K562 (cell line): ENCODE data around the gene ACADM. TPM values are rescaled to one million over a fixed set of nuclear protein-coding genes. Genes with fewer than 3 reads are reported as not detected.
A peak's percentile ranks its signal among the peaks of the same experiment; 100 is the strongest.

Source experiments
- ATAC-seq: fragments of 200-7000 bp; cut with Tn5 transposase; 3 replicates; pipeline ENCODE4 v1.9.1; 2020; ENCODE audit warnings: moderate library complexity
- Bru-seq: library from RNA; stranded (reverse); fragments of 400-500 nt; gene quantifications from one replicate; lab custom pipeline; 2021; lab: Mats Ljungman, UMichigan
- BruChase-seq, 2 experiments: library from RNA; stranded (reverse); fragments of 400-500 nt; gene quantifications; one replicate each; lab custom pipeline; 2021; lab: Mats Ljungman, UMichigan
- BruUV-seq: library from RNA; stranded (reverse); fragments of 400-500 nt; replicated peaks from 2 replicates; lab custom pipeline; 2021; lab: Mats Ljungman, UMichigan
- CTCF ChIA-PET: fragments of 300-600 bp; formaldehyde crosslinking; extraction: SDS; loops from one replicate; lab custom pipeline; 2021; ENCODE audit warnings: low intra/inter-chr PET ratio; lab: Yijun Ruan, JAX
- POLR2A ChIA-PET: fragments of 300-600, 350-650 bp; sonication (Branson Sonifier 250); formaldehyde crosslinking; extraction: SDS; loops from one replicate; lab custom pipeline; 2021; ENCODE audit warnings: antibody characterized with exemption, inconsistent platforms; lab: Yijun Ruan, JAX
- DNase-seq, 4 experiments: peaks; one replicate each; pipeline versions ENCODE4 v3.0.0 to v3.0.0-alpha.2; 2011 to 2018; ENCODE audit warnings: low spot score in 3 of 4, mixed read lengths in 3 of 4; ENCODE audit errors: extremely low read depth in 1 of 4
- FAIRE-seq: peaks from 2 replicates; lab custom pipeline; 2011; peaks lifted over from hg19 to GRCh38; lab: Jason Lieb, UNC
- H2AFZ ChIP-seq: 2 replicates; pipeline ENCODE4 v1.6.0; 2011; ENCODE audit warnings: low read depth, low read length, control low read depth, inconsistent platforms
- H3K27ac ChIP-seq: fragments of 200-600 bp; 3 replicates; pipeline ENCODE4 v1.8.0; 2011; ENCODE audit warnings: low read depth, mild to moderate bottlenecking, control low read depth, inconsistent platforms, low read length, moderate library complexity, mixed read lengths; ENCODE audit errors: extremely low read depth
- H3K27me3 ChIP-seq, 2 experiments: fragments of 300-600 bp in 1 of 2; 2 replicates in 1 of 2; 3 replicates in 1 of 2; pipeline versions ENCODE4 v1.6.0 to v1.8.0; 2011; ENCODE audit warnings: inconsistent platforms in 2 of 2, low read length in 2 of 2, mild to moderate bottlenecking in 1 of 2, mixed read lengths in 1 of 2, moderate library complexity in 1 of 2; ENCODE audit not compliant: control insufficient read depth in 2 of 2, insufficient read depth in 2 of 2
- H3K36me3 ChIP-seq: fragments of 300-600 bp; 3 replicates; pipeline ENCODE4 v1.8.0; 2011; ENCODE audit warnings: mild to moderate bottlenecking, low read length, inconsistent platforms; ENCODE audit not compliant: control insufficient read depth, insufficient read depth
- H3K4me1 ChIP-seq, 2 experiments: fragments of 200-600 bp in 1 of 2; replicated peaks in 1 of 2; 2 replicates in 1 of 2; 3 replicates in 1 of 2; pipeline versions ENCODE4 v1.5.1 to v1.8.0; 2011; ENCODE audit warnings: inconsistent platforms in 2 of 2, low read length in 2 of 2, mild to moderate bottlenecking in 1 of 2, mixed read lengths in 1 of 2, moderate library complexity in 1 of 2; ENCODE audit not compliant: control insufficient read depth in 2 of 2, insufficient read depth in 2 of 2
- H3K4me2 ChIP-seq: 2 replicates; pipeline ENCODE4 v1.6.1; 2011; ENCODE audit warnings: low read length, control low read depth, inconsistent platforms, mixed read lengths; ENCODE audit not compliant: insufficient read depth
- H3K4me3 ChIP-seq: fragments of 200-600 bp; sonication (generic), shearing (Covaris generic); 2 replicates; pipeline ENCODE4 v1.5.1; 2016; ENCODE audit warnings: control low read depth, inconsistent platforms
- H3K79me2 ChIP-seq: fragments of 200-600 bp; 3 replicates; pipeline ENCODE4 v1.8.0; 2011; ENCODE audit warnings: low read length, inconsistent platforms; ENCODE audit not compliant: control insufficient read depth, insufficient read depth
- H3K9ac ChIP-seq, 2 experiments: 2 replicates each; pipeline versions ENCODE4 v1.6.0 to v1.6.1; 2011; ENCODE audit warnings: low read depth in 2 of 2, low read length in 2 of 2, control low read depth in 1 of 2, inconsistent platforms in 1 of 2, mild to moderate bottlenecking in 1 of 2, mixed read lengths in 1 of 2; ENCODE audit not compliant: insufficient read depth in 1 of 2
- H3K9me1 ChIP-seq: one replicate; pipeline ENCODE4 v1.6.0; 2011; ENCODE audit warnings: inconsistent platforms, mild to moderate bottlenecking, low read length, moderate library complexity; ENCODE audit not compliant: control insufficient read depth, insufficient read depth
- H3K9me3 ChIP-seq: replicated peaks from 2 replicates; pipeline ENCODE4 v1.5.1; 2011; ENCODE audit warnings: low read depth, low read length, inconsistent platforms; ENCODE audit not compliant: control insufficient read depth, insufficient read depth
- H4K20me1 ChIP-seq: replicated peaks from 2 replicates; pipeline ENCODE4 v1.6.1; 2011; ENCODE audit warnings: low read length, inconsistent platforms, mixed read lengths; ENCODE audit not compliant: control insufficient read depth, insufficient read depth
- BRD4 ChIP-seq: fragments of 200-600 bp; sonication (generic); IDR thresholded peaks from 2 replicates; pipeline ENCODE4 v1.6.1; 2017; ENCODE audit warnings: inconsistent platforms
- CHD1 ChIP-seq: fragments of 200-600 bp; sonication (generic); IDR thresholded peaks from one replicate; pipeline ENCODE4 v1.6.1; 2012; ENCODE audit warnings: mild to moderate bottlenecking, moderate library complexity, low read length, inconsistent platforms
- KDM2B ChIP-seq: fragments of 250-450 bp; sonication (Bioruptor Pico); IDR thresholded peaks from 2 replicates; pipeline ENCODE4 v1.8.0; 2021; ENCODE audit warnings: mild to moderate bottlenecking, moderate library complexity
- PHF8 ChIP-seq: fragments of 200-600 bp; sonication (generic); IDR thresholded peaks from 2 replicates; pipeline ENCODE4 v1.6.1; 2012; ENCODE audit warnings: mixed run types, mild to moderate bottlenecking, inconsistent platforms, low read length, moderate library complexity, borderline replicate concordance
- PRDM10 ChIP-seq: fragments of 450-650 bp; IDR thresholded peaks from 2 replicates; pipeline ENCODE4 v1.6.1; 2018; ENCODE audit not compliant: partially characterized antibody
- RBM39 ChIP-seq: fragments of 200-400 bp; formaldehyde crosslinking; optimal IDR thresholded peaks from 2 replicates; pipeline ENCODE3; 2018; ENCODE audit warnings: low read depth, low read length
- RNF2 ChIP-seq: sonication (generic); IDR thresholded peaks from 2 replicates; pipeline ENCODE4 v1.6.1; 2016
- ZC3H11A ChIP-seq: IDR thresholded peaks from 2 replicates; pipeline ENCODE4 v1.6.1; 2012; ENCODE audit warnings: low read depth, low read length, improper control_type of control experiment
- ZNF174 ChIP-seq: fragments of 250-450 bp; sonication (Bioruptor Pico); IDR thresholded peaks from 2 replicates; pipeline ENCODE4 v1.4.0; 2020; ENCODE audit warnings: mild to moderate bottlenecking
- ZNF57 ChIP-seq: fragments of 450-650 bp; formaldehyde crosslinking; IDR thresholded peaks from 2 replicates; pipeline ENCODE4 v1.4.0; 2020; ENCODE audit warnings: mild to moderate bottlenecking, moderate library complexity
- WGBS: fragments of 100-300 bp; shearing (Covaris generic); methylation state at CpG from one replicate; pipeline ENCODE4 v1.1.6; 2016; ENCODE audit warnings: low coverage, mixed read lengths; ENCODE audit not compliant: insufficient coverage; ENCODE audit errors: missing lambda C conversion rate; 5-methylcytosine and 5-hydroxymethylcytosine counted together
- in situ Hi-C: fragments of 300-500 bp; cut with MboI; formaldehyde crosslinking; loops from 4 replicates; pipeline ENCODE4 v1.15.0; 2018; ENCODE audit warnings: inconsistent platforms, mixed read lengths
- intact Hi-C: fragments of 100-400 bp; cut with micrococcal nuclease; formaldehyde crosslinking; loops from 2 replicates; pipeline ENCODE4 v1.14.2; 2022
- long read RNA-seq, 3 experiments: library from polyadenylated mRNA in 2 of 3; library from RNA in 1 of 3; unstranded in 2 of 3; stranded (forward) in 1 of 3; transcript quantifications; one replicate each; pipeline ENCODE4 v2.0.0, GENCODE V29; 2019 to 2022
- polyA minus RNA-seq, 3 experiments: library from RNA; depleted of rRNA, polyadenylated mRNA; stranded (reverse); fragments of >200 nt; gene quantifications; 2 replicates each; pipeline ENCODE4 v1.2.3, GENCODE V29; 2011
- polyA plus RNA-seq, 8 experiments: library from polyadenylated mRNA; depleted of rRNA in 4 of 8; stranded (reverse) in 5 of 8; unstranded in 3 of 8; fragments of >200 nt; fragmentation: Nextera tagmentation in 2 of 8; fragmentation: Illumina TruSeq in 1 of 8; extraction: Ambion mirVana in 2 of 8; extraction: Trizol in 1 of 8; gene quantifications; 2 replicates each; pipeline versions ENCODE4 v1.2.1 to v1.2.3, GENCODE V29; 2011 to 2014; ENCODE audit warnings: inconsistent platforms in 1 of 8, missing spikeins in 1 of 8
- total RNA-seq, 7 experiments: library from RNA; depleted of rRNA in 6 of 7; stranded (reverse); fragments of >200 nt in 6 of 7; fragmentation: Illumina TruSeq in 2 of 7; extraction: Trizol in 2 of 7; gene quantifications; 2 replicates each; pipeline versions ENCODE4 v1.2.1 to v1.2.3, GENCODE V29; 2011 to 2021; ENCODE audit warnings: low replicate concordance in 1 of 7
- TF ChIP-seq, protein P1 (sequence below): fragments of 450-650 bp; formaldehyde crosslinking; IDR thresholded peaks from 2 replicates; pipeline ENCODE4 v1.4.0; 2020; ENCODE audit warnings: mild to moderate bottlenecking, moderate library complexity

Gene ACADM
- 44.5 and 129 TPM in 2 replicates for total RNA-seq (2011; cell fraction: chromatin; rRNA removed; ENCODE audit: low replicate concordance)
- total RNA-seq (2011; cell fraction: nucleolus; rRNA removed), result 22.8 and 30.1 TPM in 2 replicates
- 60.8 and 73.2 TPM in 2 replicates for total RNA-seq (2011; cell fraction: nucleoplasm; rRNA removed)
- total RNA-seq (2014; rRNA removed) (80.6 and 109 TPM in 2 replicates), total RNA-seq (2014; rRNA removed; fragmentation: Illumina TruSeq; extraction: Trizol) (128 and 155 TPM in 2 replicates), total RNA-seq (2015; rRNA removed; fragmentation: Illumina TruSeq; extraction: Trizol) (121 and 128 TPM in 2 replicates), total RNA-seq (2021) (77.8 and 82.5 TPM in 2 replicates), polyA plus RNA-seq (2011; rRNA removed) (83.6 and 123 TPM in 2 replicates), polyA plus RNA-seq (2014; fragmentation: Illumina TruSeq; extraction: Trizol) (128 and 146 TPM in 2 replicates), polyA plus RNA-seq (2014; fragmentation: Nextera tagmentation; extraction: Ambion mirVana) (100 to 1,000 TPM; 103 to 119 TPM), polyA plus RNA-seq (2014; rRNA removed) (130 and 156 TPM in 2 replicates), polyA minus RNA-seq (2011; rRNA and poly(A)+ RNA removed) (78.5 and 88.1 TPM in 2 replicates), Bru-seq, nascent RNA (percentile 89 among the genes with signal in this experiment), BruChase-seq, experiment 1, labeled RNA remaining after a 2-hour chase (percentile 87 among the genes with signal in this experiment), BruChase-seq, experiment 2, labeled RNA remaining after a 6-hour chase (percentile 85 among the genes with signal in this experiment)
- polyA plus RNA-seq (2011; cell fraction: cytosol; rRNA removed), result 18.7 and 34.0 TPM in 2 replicates
- polyA plus RNA-seq (2011; cell fraction: nucleus; rRNA removed), result 28.0 and 40.7 TPM in 2 replicates
- polyA plus RNA-seq (2012), result 67.6 and 131 TPM in 2 replicates
- 20.8 and 20.9 TPM in 2 replicates for polyA minus RNA-seq (2011; cell fraction: cytosol; rRNA and poly(A)+ RNA removed)
- 30.4 and 52.3 TPM in 2 replicates for polyA minus RNA-seq (2011; cell fraction: nucleus; rRNA and poly(A)+ RNA removed)
- long read RNA-seq, experiment 1, transcript ACADM-218 (11 exons, 2,535 nt), result minor isoform, 29 of 226 reads
- long read RNA-seq, experiment 1, transcript ACADM-202 (12 exons, 2,619 nt), result major isoform, 134 of 226 reads
- long read RNA-seq, experiment 1, partial matches to known transcripts, result 27 of 226 reads
- long read RNA-seq, experiment 1, other reads (novel, unspliced or antisense), result 33 of 226 reads
- long read RNA-seq, experiment 2, transcript ACADM-202 (12 exons, 2,619 nt), result major isoform, 7 of 48 reads
- long read RNA-seq, experiment 2, partial matches to known transcripts, result 5 of 48 reads
- long read RNA-seq, experiment 2, other reads (novel, unspliced or antisense), result 35 of 48 reads
- long read RNA-seq, experiment 3, transcript ACADM-202 (12 exons, 2,619 nt), result major isoform, 71 of 111 reads
- long read RNA-seq, experiment 3, transcript ACADM-218 (11 exons, 2,535 nt), result minor isoform, 18 of 111 reads
- long read RNA-seq, experiment 3, partial matches to known transcripts, result 12 of 111 reads
- long read RNA-seq, experiment 3, other reads (novel, unspliced or antisense), result 9 of 111 reads

DNA sequence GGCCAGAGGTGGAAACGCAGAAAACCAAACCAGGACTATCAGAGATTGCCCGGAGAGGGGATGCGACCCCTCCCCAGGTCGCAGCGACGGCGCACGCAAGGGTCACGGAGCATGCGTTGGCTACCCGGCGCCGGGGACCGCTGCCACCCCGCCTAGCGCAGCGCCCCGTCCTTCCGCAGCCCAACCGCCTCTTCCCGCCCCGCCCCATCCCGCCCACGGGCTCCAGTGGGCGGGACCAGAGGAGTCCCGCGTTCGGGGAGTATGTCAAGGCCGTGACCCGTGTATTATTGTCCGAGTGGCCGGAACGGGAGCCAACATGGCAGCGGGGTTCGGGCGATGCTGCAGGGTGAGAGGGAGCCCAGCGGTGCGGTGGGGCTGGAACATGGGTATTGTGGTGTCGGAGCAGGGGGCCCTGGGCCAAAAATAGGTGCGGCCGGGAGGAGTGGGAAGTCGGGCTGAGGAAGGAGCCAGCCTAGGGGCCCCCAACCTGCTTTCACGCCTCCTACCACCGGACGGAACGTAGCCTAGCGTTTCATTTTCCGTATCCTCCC, at the start of gene ACADM:
Gene ACADM (plus strand): TSS at position 238 of the 551 bp plus-strand sequence. CDS start 79 bp downstream, at position 317.
- BruUV-seq, result no TSS peak
- H3K79me2 ChIP-seq, result peaks cover 58% of the 10 kb centered on the region
- FAIRE-seq, result peak; percentile 75
- DNase-seq, result peak; percentile 92 to 96 (median 92)
- no peaks in the 10 kb centered on the region for H4K20me1 ChIP-seq
- peak within 1 kb of the TSS; percentile 95 for H3K27ac ChIP-seq
- H3K9me1 ChIP-seq, result no peaks in the 10 kb centered on the region
- H3K9me3 ChIP-seq, result peaks cover 5% of the 10 kb centered on the region
- ChIA-PET POLR2A (interaction anchor here (0.7 to 0.8 kb wide), 3 partner anchors 41 to 60 kb away, joined by 3 to 6 read pairs (median 6); no protein-coding TSS in a partner anchor), CTCF (no interaction called here)
- in situ Hi-C loops, result loop anchor here (5.0 kb wide), 1 partner anchor 63 kb away; the partner anchor contains the start of gene RABGGTB
- H3K27me3 ChIP-seq, result no peaks in the 10 kb centered on the region
- H3K4me1 ChIP-seq, result peaks cover 0 to 10% of the 10 kb centered on the region in 2 experiments; a peak in 3 of 5 replicates
- H3K4me3 ChIP-seq, result peak within 1 kb of the TSS; percentile 77
- peak within 1 kb of the TSS; percentile 97 for H2AFZ ChIP-seq
- H3K4me2 ChIP-seq, result peak within 1 kb of the TSS; percentile 88
- intact Hi-C loops, result loop anchor here (1.0 to 10.0 kb wide), 4 partner anchors 48 to 460 kb away; partner anchors contain the start of gene RABGGTB
- WGBS, result under 1% methylated on average over 40 of the region's 48 CpGs
- H3K36me3 ChIP-seq, result peaks cover 10% of the 10 kb centered on the region; the same call in 2 of the 3 replicates
- peak within 1 kb of the TSS; percentile 93 to 95 for H3K9ac ChIP-seq
- peak; percentile 86 for ATAC-seq
- TF ChIP-seq ZNF174 (CRISPR knock-in tag) (no peak), RNF2 (peak; percentile 62; the same call in 1 of the 2 replicates), KDM2B (CRISPR knock-in tag) (0 out of 2 replicates have a peak, but pooled peaks have one; percentile 2), PHF8 (peak; percentile 92), ZC3H11A (no peak), BRD4 (peak; percentile 46; the same call in 1 of the 2 replicates), ZNF57 (CRISPR knock-in tag) (no peak), RBM39 (no peak), CHD1 (no peak), PRDM10 (peak; percentile 12)
- TF ChIP-seq, protein P1, sequence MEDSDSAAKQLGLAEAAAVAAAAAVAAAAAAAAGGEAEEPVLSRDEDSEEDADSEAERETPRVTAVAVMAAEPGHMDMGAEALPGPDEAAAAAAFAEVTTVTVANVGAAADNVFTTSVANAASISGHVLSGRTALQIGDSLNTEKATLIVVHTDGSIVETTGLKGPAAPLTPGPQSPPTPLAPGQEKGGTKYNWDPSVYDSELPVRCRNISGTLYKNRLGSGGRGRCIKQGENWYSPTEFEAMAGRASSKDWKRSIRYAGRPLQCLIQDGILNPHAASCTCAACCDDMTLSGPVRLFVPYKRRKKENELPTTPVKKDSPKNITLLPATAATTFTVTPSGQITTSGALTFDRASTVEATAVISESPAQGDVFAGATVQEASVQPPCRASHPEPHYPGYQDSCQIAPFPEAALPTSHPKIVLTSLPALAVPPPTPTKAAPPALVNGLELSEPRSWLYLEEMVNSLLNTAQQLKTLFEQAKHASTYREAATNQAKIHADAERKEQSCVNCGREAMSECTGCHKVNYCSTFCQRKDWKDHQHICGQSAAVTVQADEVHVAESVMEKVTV (CRISPR knock-in tag), result no peak
